Activated CD4-positive, alpha-beta T cell treated with anti-CD3 and anti-CD28 coated beads for 36 hours (primary cell): ENCODE results near the gene RNASE1. TPM values are rescaled to one million over a fixed set of nuclear protein-coding genes. Genes with fewer than 3 reads are reported as not detected.

Source experiments
- ATAC-seq: fragments of 200-7000 bp; cut with Tn5 transposase; one replicate; pipeline ENCODE4 v1.10.0; 2021; ENCODE audit warnings: mild to moderate bottlenecking, moderate library complexity
- CTCF ChIA-PET: fragments of 350-600 bp; sonication (Branson Sonifier 250); formaldehyde crosslinking; loops from one replicate; lab custom pipeline; 2021; ENCODE audit warnings: antibody characterized with exemption; lab: Charles Lee
- POLR2A ChIA-PET: fragments of 350-600 bp; sonication (Branson Sonifier 250); formaldehyde crosslinking; loops from one replicate; lab custom pipeline; 2021; ENCODE audit warnings: antibody characterized with exemption, inconsistent platforms; lab: Charles Lee
- DNase-seq: peaks from one replicate; pipeline ENCODE4 v3.0.0-alpha.2; 2020
- H3K27ac Mint-ChIP-seq: one replicate; pipeline ENCODE4 v1.8.0; 2021; ENCODE audit warnings: mixed read lengths
- H3K27me3 Mint-ChIP-seq: one replicate; pipeline ENCODE4 v1.8.0; 2021; ENCODE audit warnings: mixed read lengths
- H3K36me3 Mint-ChIP-seq: one replicate; pipeline ENCODE4 v1.8.0; 2021; ENCODE audit warnings: low read depth, mixed read lengths
- H3K4me1 Mint-ChIP-seq: one replicate; pipeline ENCODE4 v1.8.0; 2021; ENCODE audit warnings: mixed read lengths
- H3K4me3 Mint-ChIP-seq: one replicate; pipeline ENCODE4 v1.8.0; 2021; ENCODE audit warnings: mild to moderate bottlenecking, moderate library complexity, mixed read lengths
- H3K9me3 Mint-ChIP-seq: one replicate; pipeline ENCODE4 v1.8.0; 2021; ENCODE audit warnings: low read depth, mixed read lengths
- intact Hi-C, 2 experiments: fragments of 100-400 bp; cut with DNase I in 1 of 2; cut with micrococcal nuclease in 1 of 2; formaldehyde crosslinking; loops; one replicate each; pipeline versions ENCODE4 v1.14.2 to v1.15.1; 2022 to 2024; cut with DNase I, micrococcal nuclease
- total RNA-seq, 2 experiments: library from RNA; stranded (reverse); gene quantifications; one replicate each; pipeline ENCODE4 v1.2.3, GENCODE V29; 2021

RNASE1 gene
- total RNA-seq, 2 experiments from 2014 or later = not detected

GRCh38 chr14:20805485-20805884 lies 2.8 kb upstream of the RNASE1 start:
- intact Hi-C loops = no loop called here
- ChIA-PET POLR2A (no interaction called here), CTCF (no interaction called here)
- Mint-ChIP-seq H3K9me3 (no peaks in the 10 kb centered on the region), H3K36me3 (no peaks in the 10 kb centered on the region), H3K4me1 (no peaks in the 10 kb centered on the region), H3K4me3 (no peak overlapping the region), H3K27me3 (no peaks in the 10 kb centered on the region), H3K27ac (no peak overlapping the region)
- ATAC-seq (no peak), DNase-seq (no peak)

GRCh38 chr14:20803223-20803622 lies 579 bp upstream of the RNASE1 start:
- peaks cover 5% of the 10 kb centered on the region for H3K4me1 Mint-ChIP-seq
- H3K36me3 Mint-ChIP-seq = no peaks in the 10 kb centered on the region
- no peak overlapping the region for H3K4me3 Mint-ChIP-seq
- intact Hi-C loops = no loop called here
- H3K27ac Mint-ChIP-seq = no peak overlapping the region
- ATAC-seq = no peak
- DNase-seq = no peak
- POLR2A ChIA-PET = no interaction called here
- H3K27me3 Mint-ChIP-seq = no peaks in the 10 kb centered on the region
- no peaks in the 10 kb centered on the region for H3K9me3 Mint-ChIP-seq
- CTCF ChIA-PET = no interaction called here

GRCh38 chr14:20801726-20802125 lies 918 bp downstream of the RNASE1 start:
- Mint-ChIP-seq H3K36me3 (no peaks in the 10 kb centered on the region), H3K27ac (no peak overlapping the region), H3K4me1 (peaks cover 5% of the 10 kb centered on the region), H3K27me3 (no peaks in the 10 kb centered on the region), H3K4me3 (no peak overlapping the region), H3K9me3 (no peaks in the 10 kb centered on the region)
- intact Hi-C loops = no loop called here
- ATAC-seq (no peak), DNase-seq (no peak)
- CTCF ChIA-PET = no interaction called here
- POLR2A ChIA-PET = no interaction called here

GRCh38 chr14:20799892-20800544 lies 2.6 kb downstream of the RNASE1 start:
- Mint-ChIP-seq H3K36me3 (no peaks in the 10 kb centered on the region), H3K9me3 (no peaks in the 10 kb centered on the region), H3K27ac (no peak overlapping the region), H3K4me3 (no peak overlapping the region), H3K4me1 (peaks cover 5% of the 10 kb centered on the region), H3K27me3 (no peaks in the 10 kb centered on the region)
- ATAC-seq (no peak), DNase-seq (no peak)
- intact Hi-C loops = no loop called here
- POLR2A ChIA-PET = no interaction called here
- CTCF ChIA-PET = interaction anchor here (0.6 to 0.8 kb wide), 2 partner anchors 160 to 171 kb away, joined by 3 read pairs; no protein-coding TSS in a partner anchor

- POLR2A ChIA-PET = no interaction called here
- Mint-ChIP-seq H3K27me3 (no peaks in the 10 kb centered on the region), H3K27ac (no peak overlapping the region), H3K9me3 (no peaks in the 10 kb centered on the region), H3K4me3 (no peak overlapping the region), H3K36me3 (no peaks in the 10 kb centered on the region), H3K4me1 (peaks cover 5% of the 10 kb centered on the region)
- DNase-seq (no peak), ATAC-seq (no peak)
- CTCF ChIA-PET = interaction anchor here (0.6 to 0.8 kb wide), 2 partner anchors 160 to 171 kb away, joined by 3 read pairs; no protein-coding TSS in a partner anchor
- intact Hi-C loops = no loop called here
Measured at GRCh38 chr14:20799456-20799891, 3.2 kb downstream of the RNASE1 start.

- intact Hi-C loops = no loop called here
Measured at GRCh38 chr14:20798932-20799331, 3.7 kb downstream of the RNASE1 start.

GRCh38 chr14:20798318-20798717 lies 4.3 kb downstream of the RNASE1 start:
- Mint-ChIP-seq H3K4me1 (peaks cover 5% of the 10 kb centered on the region), H3K27me3 (no peaks in the 10 kb centered on the region), H3K27ac (no peak overlapping the region), H3K9me3 (no peaks in the 10 kb centered on the region), H3K36me3 (no peaks in the 10 kb centered on the region), H3K4me3 (no peak overlapping the region)
- POLR2A ChIA-PET = no interaction called here
- no peak for DNase-seq
- intact Hi-C loops = no loop called here
- no peak for ATAC-seq
- CTCF ChIA-PET = no interaction called here

More at GRCh38 chr14:20798932-20799331, 3.7 kb downstream of the RNASE1 start:
- no peak for ATAC-seq
- H3K9me3 Mint-ChIP-seq = no peaks in the 10 kb centered on the region
- CTCF ChIA-PET = no interaction called here
- H3K27ac Mint-ChIP-seq = no peak overlapping the region
- no peak for DNase-seq
- POLR2A ChIA-PET = no interaction called here
- peaks cover 5% of the 10 kb centered on the region for H3K4me1 Mint-ChIP-seq
- H3K27me3 Mint-ChIP-seq = no peaks in the 10 kb centered on the region
- no peaks in the 10 kb centered on the region for H3K36me3 Mint-ChIP-seq
- H3K4me3 Mint-ChIP-seq = no peak overlapping the region

GRCh38 chr14:20797164-20797563 lies 5.5 kb downstream of the RNASE1 start:
- no peak for DNase-seq
- peaks cover 5% of the 10 kb centered on the region for H3K4me1 Mint-ChIP-seq

GRCh38 chr14:20794644-20795369 lies 7.8 kb downstream of the RNASE1 start:
- intact Hi-C loops = no loop called here
- no peak overlapping the region for H3K27ac Mint-ChIP-seq
- no peaks in the 10 kb centered on the region for H3K9me3 Mint-ChIP-seq
- H3K27me3 Mint-ChIP-seq = no peaks in the 10 kb centered on the region
- no peak for ATAC-seq
- H3K4me1 Mint-ChIP-seq = peaks cover 5% of the 10 kb centered on the region
- no peaks in the 10 kb centered on the region for H3K36me3 Mint-ChIP-seq
- H3K4me3 Mint-ChIP-seq = no peak overlapping the region
- POLR2A ChIA-PET = no interaction called here
- CTCF ChIA-PET = interaction anchor here (0.6 to 1.8 kb wide), 2 partner anchors 37 to 80 kb away, joined by 3 to 4 read pairs; no protein-coding TSS in a partner anchor
- no peak for DNase-seq

More at GRCh38 chr14:20797164-20797563, 5.5 kb downstream of the RNASE1 start:
- Mint-ChIP-seq H3K4me3 (no peak overlapping the region), H3K36me3 (no peaks in the 10 kb centered on the region), H3K27me3 (no peaks in the 10 kb centered on the region), H3K27ac (no peak overlapping the region), H3K9me3 (no peaks in the 10 kb centered on the region)
- peak; percentile 61 for ATAC-seq
- CTCF ChIA-PET = interaction anchor here (1.3 kb wide), 1 partner anchor 174 kb away, joined by 4 read pairs; no protein-coding TSS in a partner anchor
- intact Hi-C loops = no loop called here
- POLR2A ChIA-PET = no interaction called here

- no peaks in the 10 kb centered on the region for H3K4me1 Mint-ChIP-seq
- POLR2A ChIA-PET = interaction anchor here (0.6 kb wide), 1 partner anchor 88 kb away, joined by 3 read pairs; no protein-coding TSS in a partner anchor
- no peaks in the 10 kb centered on the region for H3K27me3 Mint-ChIP-seq
- DNase-seq (no peak), ATAC-seq (no peak)
- H3K4me3 Mint-ChIP-seq = no peak overlapping the region
- no peaks in the 10 kb centered on the region for H3K36me3 Mint-ChIP-seq
- CTCF ChIA-PET = no interaction called here
- no peaks in the 10 kb centered on the region for H3K9me3 Mint-ChIP-seq
- intact Hi-C loops = no loop called here
- H3K27ac Mint-ChIP-seq = no peak overlapping the region
Measured at GRCh38 chr14:20792556-20792955, 10.1 kb downstream of the RNASE1 start.

- Mint-ChIP-seq H3K9me3 (no peaks in the 10 kb centered on the region), H3K27me3 (no peaks in the 10 kb centered on the region), H3K27ac (no peak overlapping the region), H3K36me3 (no peaks in the 10 kb centered on the region), H3K4me3 (no peak overlapping the region), H3K4me1 (no peaks in the 10 kb centered on the region)
- no peak for DNase-seq
- CTCF ChIA-PET = no interaction called here
- ATAC-seq = no peak
- POLR2A ChIA-PET = no interaction called here
- intact Hi-C loops = no loop called here
Measured at GRCh38 chr14:20791597-20791996, 11.0 kb downstream of the RNASE1 start.

GRCh38 chr14:20791187-20791586 lies 11.5 kb downstream of the RNASE1 start:
- DNase-seq (no peak), ATAC-seq (no peak)
- H3K27me3 Mint-ChIP-seq = no peaks in the 10 kb centered on the region
- no peaks in the 10 kb centered on the region for H3K36me3 Mint-ChIP-seq
- intact Hi-C loops = no loop called here
- no peak overlapping the region for H3K27ac Mint-ChIP-seq
- H3K9me3 Mint-ChIP-seq = no peaks in the 10 kb centered on the region
- POLR2A ChIA-PET = no interaction called here
- H3K4me3 Mint-ChIP-seq = no peak overlapping the region
- CTCF ChIA-PET = no interaction called here
- H3K4me1 Mint-ChIP-seq = no peaks in the 10 kb centered on the region
